ENCODE measurements around the gene NBAS.

- TF ChIP-seq POLR2A (IDR thresholded peaks at IDR 0.05; ENCODE audit: low read length) (no peak), GATA1 (IDR thresholded peaks at IDR 0.05; ENCODE audit: low read depth, low read length) (no peak)
Measured at GRCh38 chr2:15498554-15498953, 62.6 kb downstream of the NBAS start.
